Upper lobe of left lung (tissue), 4 donors: ENCODE data around the gene POPDC3.

Experiments
- CTCF ChIP-seq, 6 experiments: fragments of 450-650 bp in 4 of 6; fragments of 200-600 bp in 2 of 6; sonication (generic) in 2 of 6; IDR thresholded peaks; one replicate each; pipeline ENCODE4 v1.5.1; 2016 to 2019; ENCODE audit warnings: antibody characterized with exemption in 6 of 6
- EP300 ChIP-seq, 4 donors: sonication (generic); formaldehyde crosslinking; IDR thresholded peaks; one replicate each; pipeline ENCODE4 v1.5.1; 2017; ENCODE audit warnings: antibody characterized with exemption in 4 of 4, control low read depth in 2 of 4
- POLR2A ChIP-seq, 4 donors: fragments of 450-650 bp; IDR thresholded peaks; one replicate each; pipeline ENCODE4 v1.5.1; 2016 to 2017; ENCODE audit warnings: antibody characterized with exemption in 4 of 4, mild to moderate bottlenecking in 2 of 4
- POLR2AphosphoS5 ChIP-seq, 2 donors: sonication (generic); formaldehyde crosslinking; IDR thresholded peaks; one replicate each; pipeline ENCODE4 v1.5.1; 2017; ENCODE audit warnings: antibody characterized with exemption in 2 of 2

- no peak for TF ChIP-seq POLR2AphosphoS5 (IDR thresholded peaks at IDR 0.05)
- no peak for TF ChIP-seq EP300 (IDR thresholded peaks at IDR 0.05)
- no peak for TF ChIP-seq CTCF (IDR thresholded peaks at IDR 0.05)
- TF ChIP-seq POLR2A (IDR thresholded peaks at IDR 0.05) = no peak
These were observed 67.9 kb downstream of the POPDC3 start for GRCh38 chr6:105111871-105112270.
